MM.1S (cell line): ENCODE results near the gene SPIN2A.
"Not testable (repeated sequence)": the region's sequence is repeated elsewhere in the genome, so short reads cannot be mapped to it uniquely, and the experiment has no call there.

Experiments used
- DNase-seq: peaks from one replicate; pipeline ENCODE4 v3.0.0-alpha.2; 2015
- H2AFZ ChIP-seq: fragments of 300-600 bp; sonication (generic); 2 replicates; pipeline ENCODE4 v1.6.0; 2016; ENCODE audit warnings: antibody characterized with exemption, low read length
- H3F3A ChIP-seq: fragments of 300-600 bp; sonication (generic); 2 replicates; pipeline ENCODE4 v1.6.1; 2016; ENCODE audit warnings: mild to moderate bottlenecking, antibody characterized with exemption, low read length, moderate library complexity, mixed read lengths; ENCODE audit not compliant: insufficient read depth
- H3K27ac ChIP-seq: fragments of 300-600 bp; sonication (generic); 2 replicates; pipeline ENCODE4 v1.5.1; 2016; ENCODE audit warnings: mild to moderate bottlenecking, low read length
- H3K27me3 ChIP-seq: fragments of 300-600 bp; sonication (generic); replicated peaks from 2 replicates; pipeline ENCODE4 v1.6.0; 2016; ENCODE audit warnings: low read length; ENCODE audit not compliant: insufficient read depth
- H3K36me3 ChIP-seq: fragments of 300-600 bp; sonication (generic); replicated peaks from 2 replicates; pipeline ENCODE4 v1.6.1; 2016; ENCODE audit warnings: mild to moderate bottlenecking, low read length, mixed read lengths; ENCODE audit not compliant: insufficient read depth
- H3K4me1 ChIP-seq: fragments of 300-600 bp; sonication (generic); 2 replicates; pipeline ENCODE4 v1.6.1; 2016; ENCODE audit warnings: low read length, mixed read lengths
- H3K4me2 ChIP-seq: fragments of 300-600 bp; sonication (generic); 2 replicates; pipeline ENCODE4 v1.6.0; 2016; ENCODE audit warnings: low read depth, low read length
- H3K4me3 ChIP-seq: fragments of 300-600 bp; sonication (generic); 2 replicates; pipeline ENCODE4 v1.5.1; 2016; ENCODE audit warnings: low read length, mixed read lengths
- H3K79me2 ChIP-seq: fragments of 300-600 bp; sonication (generic); 2 replicates; pipeline ENCODE4 v1.6.1; 2016; ENCODE audit warnings: mixed run types, low read length, mixed read lengths
- H3K9ac ChIP-seq: fragments of 300-600 bp; sonication (generic); 2 replicates; pipeline ENCODE4 v1.6.1; 2016; ENCODE audit warnings: low read length, mixed read lengths
- H3K9me2 ChIP-seq: fragments of 300-600 bp; sonication (generic); replicated peaks from 2 replicates; pipeline ENCODE4 v1.6.1; 2016; ENCODE audit warnings: mild to moderate bottlenecking, low read length, mixed read lengths; ENCODE audit not compliant: insufficient read depth
- H3K9me3 ChIP-seq: fragments of 300-600 bp; sonication (generic); replicated peaks from 2 replicates; pipeline ENCODE4 v1.6.1; 2016; ENCODE audit warnings: mild to moderate bottlenecking, low read length, mixed read lengths; ENCODE audit not compliant: insufficient read depth
- H4K20me1 ChIP-seq: fragments of 300-600 bp; sonication (generic); 2 replicates; pipeline ENCODE4 v1.6.1; 2016; ENCODE audit warnings: mild to moderate bottlenecking, low read length, moderate library complexity, mixed read lengths; ENCODE audit not compliant: insufficient read depth
- EZH2 ChIP-seq: fragments of 300-600 bp; sonication (generic); optimal IDR thresholded peaks from 2 replicates; pipeline ENCODE3; 2017; ENCODE audit warnings: low read depth, mild to moderate bottlenecking, antibody characterized with exemption, low read length, mixed read lengths
- EZH2phosphoT487 ChIP-seq: fragments of 300-600 bp; sonication (generic); IDR thresholded peaks from 2 replicates; pipeline ENCODE4 v1.6.1; 2018; ENCODE audit warnings: antibody characterized with exemption, low read length
- TF ChIP-seq, protein P1 (sequence below): fragments of 300-600 bp; sonication (generic); IDR thresholded peaks from 2 replicates; pipeline ENCODE4 v1.5.1; 2016; ENCODE audit warnings: antibody characterized with exemption, low read length, mixed read lengths

Gene SPIN2A

GRCh38 chrX:57121162-57121755 lies 15.9 kb downstream of the SPIN2A start, which contains the start of gene SPIN2B:
TSS of gene SPIN2B (minus strand) at chrX:57121548.
- Histone ChIP-seq H3K4me2 (peak within 1 kb of the TSS; percentile 52), H3K9me2 (no peaks in the 10 kb centered on the region), H3K27ac (peak within 1 kb of the TSS; percentile 30; the same call in 1 of the 2 replicates), H3K27me3 (no peaks in the 10 kb centered on the region), H3K9me3 (no peaks in the 10 kb centered on the region), H3K4me1 (no peaks in the 10 kb centered on the region), H4K20me1 (no peaks in the 10 kb centered on the region), H3F3A (no peaks in the 10 kb centered on the region), H2AFZ (peak within 1 kb of the TSS; percentile 51; the same call in 1 of the 2 replicates), H3K79me2 (no peaks in the 10 kb centered on the region), H3K4me3 (peak within 1 kb of the TSS; percentile 62), H3K9ac (peak within 1 kb of the TSS; percentile 62), H3K36me3 (no peaks in the 10 kb centered on the region)
- TF ChIP-seq EZH2 (no peak), EZH2phosphoT487 (no peak)
- TF ChIP-seq, protein P1, sequence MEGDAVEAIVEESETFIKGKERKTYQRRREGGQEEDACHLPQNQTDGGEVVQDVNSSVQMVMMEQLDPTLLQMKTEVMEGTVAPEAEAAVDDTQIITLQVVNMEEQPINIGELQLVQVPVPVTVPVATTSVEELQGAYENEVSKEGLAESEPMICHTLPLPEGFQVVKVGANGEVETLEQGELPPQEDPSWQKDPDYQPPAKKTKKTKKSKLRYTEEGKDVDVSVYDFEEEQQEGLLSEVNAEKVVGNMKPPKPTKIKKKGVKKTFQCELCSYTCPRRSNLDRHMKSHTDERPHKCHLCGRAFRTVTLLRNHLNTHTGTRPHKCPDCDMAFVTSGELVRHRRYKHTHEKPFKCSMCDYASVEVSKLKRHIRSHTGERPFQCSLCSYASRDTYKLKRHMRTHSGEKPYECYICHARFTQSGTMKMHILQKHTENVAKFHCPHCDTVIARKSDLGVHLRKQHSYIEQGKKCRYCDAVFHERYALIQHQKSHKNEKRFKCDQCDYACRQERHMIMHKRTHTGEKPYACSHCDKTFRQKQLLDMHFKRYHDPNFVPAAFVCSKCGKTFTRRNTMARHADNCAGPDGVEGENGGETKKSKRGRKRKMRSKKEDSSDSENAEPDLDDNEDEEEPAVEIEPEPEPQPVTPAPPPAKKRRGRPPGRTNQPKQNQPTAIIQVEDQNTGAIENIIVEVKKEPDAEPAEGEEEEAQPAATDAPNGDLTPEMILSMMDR, result no peak
- DNase-seq, result peak; percentile 79

DNA sequence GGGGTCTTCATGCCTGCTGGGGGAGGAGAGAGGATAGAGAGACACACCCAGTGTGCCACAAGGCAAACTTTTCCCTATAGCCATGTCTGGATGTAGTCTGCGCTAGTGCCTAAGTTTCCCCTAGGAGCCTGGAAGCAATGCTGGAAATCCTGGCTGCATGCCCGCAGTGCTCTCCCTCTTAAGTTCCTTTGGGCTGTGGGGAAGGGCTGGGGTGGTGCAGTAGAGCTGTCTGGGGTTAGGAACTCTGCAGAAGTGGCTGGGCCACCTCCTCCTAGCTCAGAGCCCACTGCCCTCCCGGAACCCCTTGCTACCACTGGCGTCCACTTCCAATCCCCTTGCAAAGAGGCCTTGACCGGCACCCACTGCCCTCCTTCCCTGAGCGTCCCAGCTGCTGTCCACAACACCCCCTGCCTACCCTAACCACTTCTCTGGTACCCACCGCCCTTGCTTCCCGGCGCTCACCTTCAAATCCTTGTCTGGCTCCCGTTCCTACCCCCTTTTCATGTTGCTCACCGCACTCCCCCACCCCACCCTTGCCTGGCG lies 16.5 kb downstream of the SPIN2A start:
- Histone ChIP-seq H2AFZ (peak overlapping the region; percentile 51; the same call in 1 of the 2 replicates), H3K4me2 (peak overlapping the region; percentile 52; the same call in 1 of the 2 replicates), H3K9ac (peak overlapping the region; percentile 62; the same call in 1 of the 2 replicates), H3K4me3 (peak overlapping the region; percentile 62)
- H3K27me3 ChIP-seq, H3K36me3 ChIP-seq, DNase-seq, H3K4me1 ChIP-seq, H4K20me1 ChIP-seq, H3K27ac ChIP-seq, H3K9me2 ChIP-seq, H3K9me3 ChIP-seq, H3K79me2 ChIP-seq, H3F3A ChIP-seq: not testable (repeated sequence)

DNA sequence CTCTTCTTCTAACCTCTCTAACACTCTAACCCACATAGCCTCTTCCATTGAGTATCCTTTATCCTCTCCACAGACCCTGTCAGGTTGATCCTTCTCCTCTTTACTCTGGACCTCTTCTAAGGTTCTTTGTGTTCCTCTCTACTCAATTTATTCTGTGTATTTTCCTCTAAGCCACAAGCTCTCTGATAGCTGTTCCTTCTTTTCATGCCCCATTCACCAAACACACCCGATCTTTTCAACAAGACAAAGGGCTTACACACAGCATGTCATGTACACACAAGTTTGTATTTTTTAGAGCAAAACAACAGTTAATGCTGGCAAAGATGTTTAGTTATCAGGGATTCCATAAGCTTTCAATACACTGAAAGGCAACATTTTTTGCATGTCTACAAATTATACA lies 17.8 kb downstream of the SPIN2A start:
- H3K27me3 ChIP-seq, result no peaks in the 10 kb centered on the region
- no peaks in the 10 kb centered on the region for H3K36me3 ChIP-seq
- H3K4me3 ChIP-seq, result no peak overlapping the region
- no peaks in the 10 kb centered on the region for H3K4me1 ChIP-seq
- no peaks in the 10 kb centered on the region for H3K9me3 ChIP-seq
- H3K79me2 ChIP-seq, result no peaks in the 10 kb centered on the region
- no peak for DNase-seq
- H3F3A ChIP-seq, result no peaks in the 10 kb centered on the region
- no peak overlapping the region for H3K4me2 ChIP-seq
- H3K9me2 ChIP-seq, result no peaks in the 10 kb centered on the region
- no peak overlapping the region for H2AFZ ChIP-seq
- no peaks in the 10 kb centered on the region for H4K20me1 ChIP-seq
- no peak for TF ChIP-seq EZH2
- TF ChIP-seq, protein P1, result no peak
- no peak for TF ChIP-seq EZH2phosphoT487
- no peak overlapping the region for H3K9ac ChIP-seq
- H3K27ac ChIP-seq, result no peak overlapping the region

DNA sequence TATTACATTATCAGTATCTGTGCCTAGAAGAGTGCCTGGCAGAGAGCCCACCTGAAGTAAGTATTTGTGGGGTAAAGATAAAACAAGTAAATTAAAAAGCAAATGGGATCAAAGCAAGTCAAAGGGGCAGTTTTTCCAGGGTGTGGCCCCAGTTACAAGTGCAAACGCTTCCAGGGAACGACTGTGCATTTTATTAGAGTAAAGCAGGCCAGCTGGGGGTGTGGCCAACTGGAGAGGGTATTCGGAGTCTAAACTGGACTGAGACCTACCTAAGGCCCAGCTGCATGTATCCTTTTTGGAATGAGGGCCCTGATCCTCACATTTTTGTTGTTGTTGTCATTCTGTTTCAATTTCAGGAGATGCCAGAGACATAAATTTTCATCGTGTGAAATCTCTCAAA lies 19.6 kb downstream of the SPIN2A start:
- not testable (repeated sequence) for H3K4me3 ChIP-seq, H3K4me2 ChIP-seq, H3K27me3 ChIP-seq, H3K79me2 ChIP-seq, DNase-seq, H3F3A ChIP-seq, H3K9me2 ChIP-seq, H3K9ac ChIP-seq, H3K36me3 ChIP-seq, H3K27ac ChIP-seq, H4K20me1 ChIP-seq, H3K4me1 ChIP-seq, H2AFZ ChIP-seq, H3K9me3 ChIP-seq
